GM18868 (cell line): ENCODE data around the gene MED23.
A peak's percentile ranks its signal among the peaks of the same experiment; 100 is the strongest.
"Not testable (repeated sequence)": the region's sequence is repeated elsewhere in the genome, so short reads cannot be mapped to it uniquely, and the experiment has no call there.

Experiments used
- ATAC-seq: cut with Tn5 transposase; IDR thresholded peaks from one replicate; pipeline ENCODE4 v1.9.1; 2021; ENCODE audit warnings: mild to moderate bottlenecking, moderate library complexity; ENCODE audit not compliant: unreplicated experiment

Gene MED23

DNA sequence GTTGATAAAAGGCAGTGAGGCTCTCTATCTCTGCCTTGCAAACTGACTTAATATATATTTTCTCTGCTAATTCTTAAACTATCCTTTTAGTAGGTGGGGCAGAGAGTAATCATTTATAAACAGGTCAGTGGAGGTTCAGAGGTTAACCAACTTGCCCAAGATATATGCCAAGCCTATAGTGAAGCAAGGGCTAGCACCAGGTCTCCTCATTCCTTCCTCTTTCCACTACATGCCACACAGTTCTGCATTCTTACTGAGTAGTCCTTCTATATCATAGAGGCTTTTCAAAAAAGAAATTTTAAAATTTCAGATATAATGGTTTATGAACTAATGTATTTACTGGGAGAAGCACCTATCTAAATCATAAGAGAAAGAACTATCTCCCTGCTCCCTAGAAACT, 46.5 kb downstream of the MED23 start:
- no peak for ATAC-seq

DNA sequence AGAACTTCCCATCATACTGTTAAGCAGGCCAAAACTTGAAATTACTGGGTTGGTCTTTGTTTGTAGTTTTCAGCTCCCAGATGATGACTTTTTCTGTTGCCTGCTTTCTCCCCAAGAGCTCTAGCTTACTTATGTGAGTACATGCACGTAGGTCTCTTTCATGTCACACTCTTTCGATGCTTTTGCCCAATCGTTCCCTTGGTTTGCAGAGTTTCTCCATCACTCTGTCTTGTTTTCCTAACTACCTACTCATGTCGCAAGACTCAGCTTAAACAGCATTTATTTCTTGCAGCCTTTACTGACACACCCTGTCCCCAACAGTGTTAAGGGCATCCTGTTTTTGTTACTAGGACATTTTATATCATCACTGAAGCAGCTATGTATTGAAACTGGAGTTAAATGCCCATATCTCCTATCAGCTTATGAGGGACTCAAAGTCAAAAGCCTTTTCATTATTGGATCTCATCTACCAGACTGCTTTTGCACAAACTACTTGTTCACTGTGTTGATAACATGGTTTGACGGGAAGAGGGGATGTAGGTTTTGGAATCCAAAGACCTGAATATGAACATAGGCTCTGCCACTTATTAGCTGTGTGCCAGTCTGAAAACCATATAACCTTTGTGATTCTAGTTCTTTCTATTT, 52.1 kb downstream of the MED23 start:
- ATAC-seq, result no peak

DNA sequence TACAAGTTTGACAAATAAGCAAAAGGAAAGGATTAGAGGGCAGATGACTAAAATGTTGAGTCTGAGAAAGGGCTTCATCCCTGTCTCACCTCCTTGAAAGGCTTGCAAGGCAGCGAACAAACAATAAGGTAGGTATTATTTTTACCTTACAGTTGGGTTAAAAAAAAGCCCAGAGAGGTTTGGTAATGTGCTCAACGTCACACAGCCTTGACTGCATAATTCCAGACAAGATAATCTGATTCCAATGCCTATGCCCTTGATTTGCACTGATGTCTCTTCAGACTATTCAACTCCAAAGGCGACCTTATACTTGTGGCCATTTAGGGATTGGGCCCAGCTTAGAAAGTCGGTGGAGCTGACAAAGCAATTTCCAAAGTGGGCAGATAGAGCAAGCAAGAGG, 53.4 kb downstream of the MED23 start:
- ATAC-seq, result no peak

DNA sequence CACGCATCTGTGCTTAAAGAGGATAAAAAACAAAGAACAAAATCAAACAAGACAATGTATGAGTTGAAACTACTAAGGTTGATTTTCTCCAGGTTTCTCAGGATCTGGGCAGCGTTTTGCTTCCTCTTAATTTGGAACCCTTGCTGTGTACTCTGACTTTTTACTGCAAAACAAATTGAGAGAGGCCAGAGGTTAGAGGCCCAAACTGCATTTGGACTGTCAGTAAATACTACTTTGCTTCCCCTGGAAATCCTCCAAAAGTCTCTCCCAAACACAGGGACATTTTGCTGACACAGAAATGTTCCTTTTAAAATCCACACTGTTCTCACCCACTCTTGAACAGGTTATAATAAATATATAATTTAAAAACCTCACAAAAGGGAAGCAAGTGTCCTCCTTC, 53.9 kb downstream of the MED23 start:
- ATAC-seq, result no peak

DNA sequence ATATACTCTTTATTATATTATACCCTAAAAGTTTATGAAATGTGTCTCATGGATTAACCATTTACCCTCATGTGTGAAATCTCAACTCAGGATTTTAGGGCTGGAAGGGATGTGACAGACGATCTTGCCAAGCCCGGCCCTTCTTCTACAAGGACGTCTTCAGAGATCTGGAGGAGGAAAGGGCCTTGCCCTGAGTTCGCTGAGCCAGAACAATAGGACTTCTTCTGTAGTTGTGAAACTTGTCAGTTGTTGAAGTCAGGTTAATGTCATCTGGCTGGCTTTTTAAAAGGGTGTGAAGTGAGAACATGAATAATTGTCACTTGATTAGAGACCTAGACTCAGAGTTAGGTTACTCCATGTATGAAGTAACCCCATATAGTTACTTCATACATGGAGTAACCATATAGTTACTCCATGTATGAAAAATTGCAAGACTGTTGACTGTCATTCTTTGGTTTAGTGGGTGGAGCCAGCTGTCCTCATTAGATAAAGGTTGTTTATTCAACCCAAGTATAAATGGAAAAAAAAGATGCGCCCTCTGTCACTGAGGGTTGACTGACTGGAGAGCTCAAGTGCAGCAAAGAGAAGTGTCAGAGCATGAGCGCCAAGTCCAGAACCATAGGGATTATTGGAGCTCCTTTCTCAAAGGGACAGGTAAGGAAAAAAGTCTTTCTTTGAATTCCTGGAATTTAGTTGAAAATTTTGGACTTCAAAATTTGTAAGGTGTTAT, 55.2 kb downstream of the MED23 start, which contains the start of gene ARG1:
TSS of gene ARG1 (plus strand) at position 541 of the 730 bp plus-strand sequence. CDS start at position 598, 57 bp downstream.
- ATAC-seq, result no peak

DNA sequence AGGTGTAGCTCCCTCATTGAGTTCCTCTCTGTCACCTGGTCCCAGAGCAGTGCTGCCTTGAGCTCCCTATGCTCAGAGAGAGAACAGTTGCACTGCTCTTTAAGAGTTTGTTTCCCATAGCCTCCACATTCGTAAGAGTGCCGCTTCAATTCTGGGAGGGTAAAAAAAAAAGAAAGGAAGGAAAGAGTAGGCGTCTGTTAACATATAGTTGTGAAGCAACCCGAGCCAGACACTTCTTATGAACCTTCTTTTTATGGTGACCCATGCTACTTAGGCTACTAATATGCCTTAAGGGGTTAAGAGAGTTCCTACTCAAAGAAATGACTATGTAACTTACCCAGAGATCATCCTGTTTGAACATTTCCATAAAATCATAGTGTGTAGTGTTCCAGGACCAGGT, 59.3 kb downstream of the MED23 start:
- no peak for ATAC-seq

DNA sequence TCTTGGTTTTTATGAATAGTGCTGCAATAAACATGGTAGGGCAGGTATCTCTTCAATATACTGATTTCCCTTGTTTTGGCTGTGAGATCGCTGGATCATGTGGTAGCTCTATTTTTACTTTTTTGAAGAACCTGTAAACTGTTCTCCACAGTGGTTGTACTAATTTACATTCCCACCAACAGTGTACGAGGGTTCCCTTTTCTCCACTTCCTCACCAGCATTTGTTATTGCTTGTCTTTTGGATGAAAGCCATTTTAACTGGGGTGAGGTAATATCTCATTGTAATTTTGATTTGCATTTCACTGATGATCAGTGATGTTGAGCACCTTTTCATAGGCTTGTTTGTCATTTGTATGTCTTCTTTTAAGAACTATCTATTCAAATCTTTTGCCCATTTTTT, 63.0 kb downstream of the MED23 start:
- no peak for ATAC-seq

DNA sequence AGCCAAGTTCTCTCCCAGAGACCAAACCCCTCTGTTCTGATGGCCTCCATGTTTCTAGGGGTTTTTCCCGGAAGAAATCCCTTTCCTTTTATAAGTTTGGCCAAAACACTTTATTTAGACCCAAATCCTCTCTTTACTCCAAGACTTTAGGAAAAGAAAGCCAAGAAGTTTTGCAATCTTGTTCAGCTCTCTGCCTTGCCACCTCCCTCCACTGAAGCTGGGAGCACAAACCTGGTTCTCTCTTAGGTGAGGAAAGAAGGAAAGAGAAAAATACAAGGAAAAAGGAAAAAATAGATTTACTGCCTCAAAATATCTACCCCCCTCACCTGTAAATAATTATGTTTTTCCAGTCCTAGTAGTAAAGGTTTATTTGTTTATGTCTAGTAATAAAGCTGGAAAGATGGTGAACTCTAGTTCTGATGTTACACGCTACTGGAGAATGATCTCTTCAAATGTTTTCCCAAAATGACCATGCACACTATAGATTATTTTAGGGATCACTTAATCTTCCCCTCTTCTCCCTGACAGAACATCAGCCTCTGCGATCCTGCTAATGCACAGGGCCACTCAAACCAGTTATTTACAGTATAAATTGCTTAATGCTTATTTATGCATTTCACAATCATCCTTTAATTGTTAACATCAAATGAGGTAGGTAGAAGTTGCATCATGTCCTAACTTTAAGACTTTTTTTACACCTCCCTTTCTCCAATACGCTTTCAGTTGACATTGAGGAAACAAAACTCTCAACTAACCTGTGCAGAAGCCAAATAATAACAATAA, 65.9 kb downstream of the MED23 start:
- ATAC-seq, result no peak

DNA sequence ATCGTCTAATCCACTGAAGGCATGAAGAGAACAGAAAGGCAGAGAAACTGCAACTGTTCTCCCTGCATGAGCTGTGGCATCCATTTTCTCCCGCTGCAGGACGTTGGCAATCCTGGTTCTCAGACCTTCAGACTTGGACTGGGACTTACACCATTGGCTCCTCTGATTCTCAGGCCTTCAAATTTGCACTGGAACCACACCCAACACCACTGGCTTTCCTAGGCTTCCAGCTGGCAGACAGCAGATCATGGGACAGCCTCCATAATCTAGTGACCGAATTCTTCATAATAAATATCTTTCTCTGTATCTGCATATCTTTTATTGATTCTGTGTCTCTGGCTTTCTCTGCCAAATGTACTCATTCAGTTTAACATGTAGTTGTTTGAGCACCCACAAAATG, 69.1 kb downstream of the MED23 start:
- ATAC-seq, result no peak

DNA sequence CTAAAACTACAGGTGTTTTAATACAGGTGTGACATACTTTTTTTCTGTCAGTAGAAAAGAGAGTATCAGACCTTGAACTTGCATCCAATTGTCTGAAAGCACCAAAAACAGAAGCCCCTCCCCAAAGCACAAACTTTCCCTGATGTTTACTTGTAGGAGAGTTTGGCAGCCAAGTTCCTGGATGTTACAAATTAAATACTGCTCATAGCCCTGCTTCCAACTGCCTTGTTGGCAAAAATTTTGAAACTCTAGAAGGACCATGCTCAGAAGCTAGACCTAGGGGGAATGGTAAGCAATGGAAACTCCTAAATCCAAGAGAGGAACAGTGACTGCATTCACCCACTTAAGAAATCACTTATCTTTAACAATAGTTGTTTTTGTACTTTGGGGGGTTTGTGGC, 72.0 kb downstream of the MED23 start:
- ATAC-seq, result no peak

DNA sequence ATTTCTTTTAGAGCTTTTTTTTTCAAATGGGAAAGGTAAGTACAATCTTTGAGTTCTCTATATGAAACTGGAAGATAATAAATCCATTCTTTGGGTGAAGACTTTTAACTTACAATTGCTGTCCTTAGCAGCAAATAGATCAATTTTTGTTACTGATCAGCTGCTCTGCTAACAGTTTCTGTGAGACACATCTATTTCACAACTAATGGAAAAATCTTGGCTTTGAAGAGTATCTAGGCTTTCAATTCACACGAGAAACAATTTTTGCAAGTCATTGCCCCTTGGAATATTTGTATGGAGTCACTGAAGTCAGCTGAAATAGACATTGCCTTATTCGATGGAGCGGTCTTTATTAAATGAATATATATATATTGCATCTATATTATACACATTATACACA, 75.5 kb downstream of the MED23 start:
- no peak for ATAC-seq

DNA sequence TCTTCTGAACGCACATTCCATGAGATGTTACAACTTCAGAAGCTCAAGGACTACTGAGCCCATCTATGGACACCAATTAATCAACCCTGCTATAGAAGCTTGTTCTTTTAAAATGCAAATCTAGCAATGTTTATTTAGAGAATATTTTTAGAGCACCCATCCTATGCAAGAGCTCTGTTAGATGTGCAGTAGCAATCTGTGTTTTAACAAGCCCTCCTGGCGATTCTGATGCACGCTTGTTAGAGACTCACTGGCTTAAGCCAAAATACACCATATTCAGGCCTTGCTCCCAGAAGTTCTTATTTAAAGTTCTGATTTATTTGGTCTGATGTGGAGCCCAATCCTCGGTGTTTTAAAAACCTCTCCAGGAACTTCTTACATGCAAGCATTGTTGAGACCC, 76.1 kb downstream of the MED23 start:
- no peak for ATAC-seq

DNA sequence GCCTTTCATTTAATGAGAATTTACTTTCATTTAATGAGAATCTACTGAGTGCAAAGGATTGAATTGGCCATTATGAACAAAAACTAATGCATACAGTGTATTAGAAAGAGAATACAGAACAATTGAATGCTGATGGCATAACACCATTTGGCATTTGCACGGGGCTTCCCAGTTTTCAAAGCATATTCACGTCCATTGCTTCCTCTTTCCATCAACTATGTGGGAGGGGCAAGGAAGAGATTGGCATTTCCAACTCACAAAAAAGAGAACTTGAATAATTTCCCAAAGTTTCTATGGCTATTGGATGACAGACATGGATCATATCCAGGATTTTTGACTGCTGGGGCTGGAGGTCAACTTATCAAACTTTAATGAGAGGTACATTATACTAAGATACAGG, 78.2 kb downstream of the MED23 start:
- no peak for ATAC-seq

DNA sequence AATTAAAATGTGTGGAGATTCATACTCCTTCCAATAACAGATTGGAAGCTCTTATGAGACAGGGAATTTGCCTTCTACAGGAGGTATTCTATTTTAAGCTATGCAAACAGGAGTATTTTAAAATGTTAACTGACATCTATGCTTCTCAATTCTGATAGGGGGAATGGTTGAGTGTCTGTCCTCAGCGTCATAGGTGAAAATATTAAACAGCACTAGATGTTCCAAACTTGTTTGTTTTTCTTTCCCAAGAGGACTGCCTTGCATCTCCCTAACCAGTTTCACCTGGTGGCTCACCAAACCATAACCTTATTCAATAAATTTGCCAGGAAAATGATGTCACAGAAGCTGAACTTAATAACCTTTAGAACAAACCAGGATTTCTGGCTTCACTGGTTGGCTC, 79.6 kb downstream of the MED23 start:
- ATAC-seq, result no peak

DNA sequence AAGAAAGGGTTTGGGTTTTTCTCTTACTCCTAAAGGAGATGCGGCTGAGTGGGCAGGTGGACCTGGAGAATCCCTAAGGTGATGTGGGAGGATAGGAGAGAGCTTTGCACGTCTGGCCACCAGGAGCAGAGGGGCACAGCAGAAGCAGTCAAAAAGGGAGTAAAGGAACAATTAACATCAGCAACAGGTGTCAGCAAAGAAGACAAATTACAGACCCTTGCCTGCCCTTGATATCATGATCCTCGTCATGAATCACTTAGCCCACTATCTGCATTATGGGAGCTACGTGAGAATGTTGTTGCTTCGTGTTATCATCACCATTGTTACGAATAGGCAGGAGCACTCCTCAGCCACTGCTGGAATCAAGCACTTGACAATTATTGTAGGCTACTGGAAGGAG, 80.6 kb downstream of the MED23 start:
- ATAC-seq, result no peak

DNA sequence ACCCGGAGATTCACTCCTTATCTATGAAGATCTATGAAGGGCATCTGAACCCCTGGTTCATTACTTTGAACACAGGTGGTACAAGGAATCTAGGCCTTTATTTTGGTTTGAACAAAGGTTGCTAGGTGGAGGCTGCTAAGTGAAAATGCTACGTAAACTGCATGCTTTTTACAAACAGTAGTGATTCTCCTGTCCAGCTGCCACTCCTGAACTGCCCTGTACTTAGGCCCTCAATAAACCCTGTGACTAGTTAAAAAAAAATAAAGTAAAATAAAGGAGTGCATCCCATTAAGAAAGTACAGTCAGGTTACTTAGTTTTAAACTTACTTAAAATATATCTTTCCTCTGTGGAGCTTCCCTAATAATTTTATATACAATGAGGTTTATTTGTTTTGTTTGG, 82.7 kb downstream of the MED23 start:
- ATAC-seq, result no peak

DNA sequence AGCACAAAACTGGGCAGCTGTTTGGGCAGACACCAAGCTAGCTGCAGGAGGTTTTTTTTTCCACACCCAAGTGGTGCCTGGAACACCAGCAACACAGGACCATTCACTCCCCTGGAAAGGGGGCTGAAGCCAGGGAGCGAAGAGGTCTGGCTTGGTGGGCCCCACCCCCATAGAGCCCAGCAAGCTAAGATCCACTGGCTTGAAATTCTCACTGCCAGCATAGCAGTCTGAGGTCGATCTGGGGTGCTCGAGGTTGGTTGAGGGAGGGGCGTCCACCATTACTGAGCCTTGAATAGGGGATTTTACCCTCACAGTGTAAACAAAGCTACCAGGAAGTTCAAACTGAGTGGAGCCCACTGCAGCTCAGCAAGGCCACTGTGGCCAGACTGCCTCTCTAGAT, 89.4 kb downstream of the MED23 start:
- ATAC-seq, result not testable (repeated sequence)

DNA sequence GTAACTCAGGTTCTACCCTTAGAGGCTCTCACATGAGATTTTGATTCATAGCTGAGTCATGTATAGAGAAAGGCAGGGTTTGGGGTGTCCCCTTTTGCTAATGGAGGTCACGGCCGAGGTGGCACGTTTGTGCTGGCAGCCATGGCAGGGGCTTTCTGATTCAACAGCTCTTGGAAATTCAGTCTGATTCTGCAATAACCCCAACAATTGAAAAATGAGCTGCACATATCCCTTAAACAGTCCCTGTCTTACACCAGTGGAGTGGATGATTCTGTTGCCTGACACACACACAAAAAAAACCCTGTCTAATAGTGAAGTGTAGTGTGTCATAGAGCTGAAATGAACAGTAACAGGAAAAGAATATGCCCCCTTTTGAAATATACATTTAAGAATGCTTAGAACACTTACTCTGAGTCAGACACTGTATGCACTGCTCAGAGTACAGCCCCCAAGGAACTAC, 95.4 kb downstream of the MED23 start:
- ATAC-seq, result peak; percentile 98

DNA sequence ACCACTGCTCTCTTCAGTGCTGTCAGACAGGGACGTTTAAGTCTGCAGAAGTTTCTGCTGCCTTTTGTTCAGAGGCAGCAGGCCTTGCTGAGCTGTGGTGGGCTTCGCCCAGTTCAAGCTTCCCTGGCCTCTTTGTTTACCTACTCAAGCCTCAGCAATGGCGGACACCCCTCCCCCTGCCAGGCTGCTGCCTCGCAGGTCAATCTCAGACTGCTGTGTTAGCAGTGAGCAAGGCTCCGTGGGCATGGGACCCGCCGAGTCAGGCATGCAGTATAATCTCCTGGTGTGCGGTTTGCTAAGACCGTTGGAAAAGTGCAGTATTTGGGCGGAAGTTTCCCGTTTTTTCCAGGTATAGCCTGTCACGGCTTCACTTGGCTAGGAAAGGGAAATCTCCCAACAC, 96.4 kb downstream of the MED23 start:
- ATAC-seq, result not testable (repeated sequence)

DNA sequence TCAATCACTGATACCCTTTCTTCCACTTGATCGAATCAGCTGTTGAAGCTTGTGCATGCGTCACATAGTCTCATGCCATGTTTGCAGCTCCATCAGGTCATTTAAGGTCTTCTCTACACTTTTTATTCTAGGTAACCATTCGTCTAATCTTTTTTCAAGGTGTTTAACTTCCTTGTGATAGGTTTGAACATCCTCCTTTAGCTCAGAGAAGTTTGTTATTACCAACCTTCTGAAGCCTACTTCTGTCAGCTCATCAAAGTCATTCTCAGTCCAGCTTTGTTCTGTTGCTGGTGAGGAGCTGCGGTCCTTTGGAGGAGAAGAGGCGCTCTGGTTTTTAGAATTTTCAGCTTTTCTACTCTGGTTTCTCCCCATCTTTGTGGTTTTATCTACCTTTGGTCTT, 97.1 kb downstream of the MED23 start:
- ATAC-seq, result not testable (repeated sequence)

DNA sequence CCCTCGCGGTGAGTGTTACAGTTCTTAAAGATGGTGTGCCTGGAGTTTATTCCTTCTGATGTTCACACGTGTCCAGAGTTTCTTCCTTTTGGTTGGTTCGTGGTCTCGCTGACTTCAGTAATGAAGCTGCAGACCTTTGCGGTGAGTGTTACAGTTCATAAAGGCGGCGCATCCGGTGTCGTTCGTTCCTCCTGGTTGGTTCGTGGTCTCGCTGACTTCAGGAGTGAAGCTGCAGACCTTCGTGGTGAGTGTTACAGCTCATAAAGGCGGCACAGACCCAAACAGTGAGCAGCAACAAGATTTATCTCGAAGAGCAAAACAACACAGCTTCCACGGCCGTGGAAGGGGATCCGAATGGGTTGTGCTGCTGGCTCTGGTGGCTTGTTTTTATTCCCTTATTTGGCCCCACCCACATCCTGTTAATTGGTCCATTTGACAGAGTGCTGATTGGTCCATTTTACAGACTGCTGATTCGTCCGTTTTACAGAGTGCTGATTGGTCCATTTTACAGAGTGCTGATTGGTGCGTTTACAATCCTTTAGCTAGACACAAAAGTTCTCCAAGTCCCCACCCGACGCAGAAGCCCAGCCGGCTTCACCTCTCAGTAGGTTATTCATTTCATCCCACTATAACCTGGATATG, 103.2 kb downstream of the MED23 start:
- no peak for ATAC-seq
